Measurements from ENCODE around the gene NPPC. TPM values are rescaled to one million over a fixed set of nuclear protein-coding genes. Genes with fewer than 3 reads are reported as not detected.

The NPPC gene
- total and polyA plus RNA-seq, 10 of the 15 experiments (the other 5 are each of a cell fraction or from before 2014, with no cell fraction given), result 0.15 TPM; not detected in 9

- H3K9me3 ChIP-seq (replicated peaks; ENCODE audit: control insufficient read depth, insufficient read depth, low read length), result no peaks in the 10 kb centered on the region
- ChIA-PET SMC1A (ENCODE audit: uncharacterized antibody, unreplicated experiment) (no interaction called here), RAD21 (ENCODE audit: unreplicated experiment) (no interaction called here), POLR2A (no interaction called here), CTCF (no interaction called here)
- H3K27me3 ChIP-seq (replicated peaks in 1 of 2; ENCODE audit: control insufficient read depth in 2 of 2, insufficient read depth in 2 of 2, low read length in 1 of 2), result no peaks in the 10 kb centered on the region; a peak in 1 of 4 replicates
- ATAC-seq (no peak), DNase-seq (ENCODE audit: low read depth, low spot score) (no peak), FAIRE-seq (no peak)
- BruUV-seq (replicated peaks), result no TSS peak
- H3K27ac ChIP-seq (ENCODE audit: control insufficient read depth, insufficient read depth), result no peak overlapping the region
- 46% methylated on average over 14 of the region's 14 CpGs for WGBS (ENCODE audit: insufficient coverage, insufficient replicate concordance, low lambda C conversion rate, missing lambda C conversion rate)
- H3K4me1 ChIP-seq (ENCODE audit: control insufficient read depth, insufficient read depth, low read length), result no peaks in the 10 kb centered on the region
- no peaks in the 10 kb centered on the region for H4K20me1 ChIP-seq (ENCODE audit: control insufficient read depth, insufficient read depth)
- no peaks in the 10 kb centered on the region for H3K79me2 ChIP-seq (ENCODE audit: control insufficient read depth, insufficient read depth, low read length)
- H3K4me2 ChIP-seq (ENCODE audit: control insufficient read depth, insufficient read depth), result no peak overlapping the region
- intact Hi-C loops (cut with micrococcal nuclease; ENCODE audit: unreplicated experiment) (no loop called here), in situ Hi-C loops (cut with MboI) (no loop called here)
- TF ChIP-seq NRF1 (conservative IDR thresholded peaks at IDR 0.05; ENCODE audit: low read depth, low read length) (no peak), ZBTB33 (IDR thresholded peaks at IDR 0.05) (no peak)
- no peaks in the 10 kb centered on the region for H3K36me3 ChIP-seq (ENCODE audit: control insufficient read depth in 2 of 2, insufficient read depth in 2 of 2, low read length in 1 of 2)
- no peak overlapping the region for H3K4me3 ChIP-seq
- no peak overlapping the region for H2AFZ ChIP-seq (ENCODE audit: control insufficient read depth, low read depth, low read length)
- H3K9ac ChIP-seq (ENCODE audit: control insufficient read depth, insufficient read depth, low read length), result no peak overlapping the region
Measured at GRCh38 chr2:231914077-231914690, 12.0 kb downstream of the NPPC start.

GRCh38 chr2:231911381-231911780 lies 14.8 kb downstream of the NPPC start:
- ChIA-PET SMC1A (ENCODE audit: uncharacterized antibody, unreplicated experiment) (interaction anchor here (1.4 kb wide), 1 partner anchor 13 kb away, joined by 4 read pairs; no protein-coding TSS in a partner anchor), POLR2A (no interaction called here), RAD21 (ENCODE audit: unreplicated experiment) (no interaction called here), CTCF (interaction anchor here (0.9 kb wide), 1 partner anchor 11 kb away, joined by 4 read pairs; no protein-coding TSS in a partner anchor)
- Histone ChIP-seq H3K27ac (ENCODE audit: control insufficient read depth, insufficient read depth) (no peak overlapping the region), H3K4me2 (ENCODE audit: control insufficient read depth, insufficient read depth) (no peak overlapping the region), H3K9me3 (replicated peaks; ENCODE audit: control insufficient read depth, insufficient read depth, low read length) (no peaks in the 10 kb centered on the region), H3K36me3 (ENCODE audit: control insufficient read depth in 2 of 2, insufficient read depth in 2 of 2, low read length in 1 of 2) (no peaks in the 10 kb centered on the region), H3K4me3 (no peak overlapping the region), H3K9ac (ENCODE audit: control insufficient read depth, insufficient read depth, low read length) (no peak overlapping the region), H3K79me2 (ENCODE audit: control insufficient read depth, insufficient read depth, low read length) (no peaks in the 10 kb centered on the region), H2AFZ (ENCODE audit: control insufficient read depth, low read depth, low read length) (no peak overlapping the region), H4K20me1 (ENCODE audit: control insufficient read depth, insufficient read depth) (no peaks in the 10 kb centered on the region), H3K27me3 (replicated peaks in 1 of 2; ENCODE audit: control insufficient read depth in 2 of 2, insufficient read depth in 2 of 2, low read length in 1 of 2) (no peaks in the 10 kb centered on the region; a peak in 1 of 4 replicates), H3K4me1 (ENCODE audit: control insufficient read depth, insufficient read depth, low read length) (no peaks in the 10 kb centered on the region)
- ATAC-seq, result no peak
- intact Hi-C loops (cut with micrococcal nuclease; ENCODE audit: unreplicated experiment), result no loop called here
- FAIRE-seq, result no peak
- in situ Hi-C loops (cut with MboI), result no loop called here
- BruUV-seq (replicated peaks), result no TSS peak
- WGBS (ENCODE audit: insufficient coverage, insufficient replicate concordance, low lambda C conversion rate, missing lambda C conversion rate), result 25% methylated on average over 6 of the region's 6 CpGs
- DNase-seq (ENCODE audit: low read depth, low spot score), result no peak
- no peak for TF ChIP-seq PAX8 (IDR thresholded peaks at IDR 0.05)
- TF ChIP-seq NKRF (conservative IDR thresholded peaks at IDR 0.05), result no peak
- no peak for TF ChIP-seq BRCA1 (IDR thresholded peaks at IDR 0.05; ENCODE audit: low read depth, low read length)
- no peak for TF ChIP-seq GATAD2B (conservative IDR thresholded peaks at IDR 0.05; ENCODE audit: low read depth)
- TF ChIP-seq TAF1 (IDR thresholded peaks at IDR 0.05; ENCODE audit: borderline replicate concordance, low read depth, low read length), result no peak
- no peak for TF ChIP-seq SUZ12 (IDR thresholded peaks at IDR 0.05; ENCODE audit: unreplicated experiment)
- TF ChIP-seq RB1 (IDR thresholded peaks at IDR 0.05; ENCODE audit: borderline replicate concordance), result no peak
- no peak for TF ChIP-seq ATF2 (IDR thresholded peaks at IDR 0.05; ENCODE audit: low read length)
